NCI-H2029 (cell line): ENCODE data around the gene ADCK2.
"Not testable (repeated sequence)": the region's sequence is repeated elsewhere in the genome, so short reads cannot be mapped to it uniquely, and the experiment has no call there.

Experiments
- DNase-seq: peaks from one replicate; lab custom pipeline; 2025; lab: John Stamatoyannopoulos, UW

ADCK2 gene

DNA sequence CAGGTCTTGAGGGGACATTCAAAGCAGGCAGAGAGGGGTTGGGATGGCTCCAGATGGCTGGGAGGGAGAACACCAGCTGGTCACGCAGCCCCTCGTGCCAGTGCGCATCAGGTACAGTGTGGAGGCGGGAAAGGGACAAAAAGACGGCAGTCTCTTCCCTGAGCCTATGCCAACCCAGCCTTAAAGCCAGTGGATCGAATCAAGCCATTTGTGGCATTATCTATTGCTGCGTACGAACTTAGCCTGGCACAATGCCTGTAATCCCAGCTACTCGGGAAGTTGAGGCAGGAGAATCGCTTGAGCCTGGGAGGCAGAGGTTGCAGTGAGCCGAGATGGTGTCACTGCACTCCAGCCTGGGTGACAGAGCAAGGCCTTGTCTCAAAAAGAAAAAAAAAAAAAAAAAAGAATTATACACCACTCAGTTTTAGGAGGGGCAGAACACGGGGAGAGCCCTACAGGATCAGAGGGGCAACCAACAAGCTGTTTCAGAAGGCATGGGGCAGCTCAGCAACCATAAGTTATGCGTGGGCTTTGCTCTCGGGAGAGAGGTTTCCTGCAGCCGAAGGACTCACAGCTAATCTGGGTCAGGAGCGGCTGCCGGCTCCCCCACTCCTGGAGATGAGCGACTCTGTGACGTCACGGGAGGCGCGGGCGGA is 23.4 kb downstream of the ADCK2 start:
- peak; percentile 84 for DNase-seq

DNA sequence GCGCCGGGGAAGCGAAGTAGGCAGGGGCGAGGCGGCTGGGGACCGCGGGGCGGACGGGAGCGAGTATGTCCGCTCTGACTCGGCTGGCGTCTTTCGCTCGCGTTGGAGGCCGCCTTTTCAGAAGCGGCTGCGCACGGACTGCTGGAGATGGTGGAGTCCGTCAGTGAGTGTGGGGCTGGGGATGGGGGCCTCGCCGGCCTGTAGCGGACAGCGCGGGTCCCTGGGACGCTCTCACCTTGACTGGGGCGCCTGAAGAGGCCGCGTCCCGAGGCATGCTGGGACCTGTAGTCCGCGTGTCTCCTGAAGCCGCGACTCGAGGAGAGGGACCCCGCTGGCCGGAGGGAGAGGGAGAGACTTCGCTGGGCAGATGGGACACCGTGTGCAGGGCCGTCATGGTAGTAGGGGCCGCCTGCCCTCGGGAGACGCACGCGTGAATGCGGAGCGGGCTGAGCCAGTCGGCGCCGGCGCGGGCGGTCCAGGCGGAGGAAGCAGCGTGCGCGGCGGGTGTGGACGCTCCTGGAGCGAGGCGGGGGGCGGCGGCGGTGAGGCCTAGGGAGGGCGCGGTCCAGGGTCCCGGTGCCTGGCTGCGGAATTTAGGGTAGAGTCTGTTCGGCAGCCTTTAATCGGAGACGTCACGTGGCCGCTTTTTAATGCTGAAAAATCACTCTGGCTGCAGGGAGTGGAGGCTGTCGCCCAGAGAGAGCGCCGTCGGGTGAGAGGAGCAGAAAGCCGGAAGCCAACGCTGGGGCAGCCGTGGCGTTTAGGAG is 24.1 kb downstream of the ADCK2 start, which contains the start of gene NDUFB2:
NDUFB2 (plus strand) TSS at position 29 of the 767 bp plus-strand sequence; CDS start at position 66, 37 bp downstream.
- DNase-seq, result peak; percentile 62

DNA sequence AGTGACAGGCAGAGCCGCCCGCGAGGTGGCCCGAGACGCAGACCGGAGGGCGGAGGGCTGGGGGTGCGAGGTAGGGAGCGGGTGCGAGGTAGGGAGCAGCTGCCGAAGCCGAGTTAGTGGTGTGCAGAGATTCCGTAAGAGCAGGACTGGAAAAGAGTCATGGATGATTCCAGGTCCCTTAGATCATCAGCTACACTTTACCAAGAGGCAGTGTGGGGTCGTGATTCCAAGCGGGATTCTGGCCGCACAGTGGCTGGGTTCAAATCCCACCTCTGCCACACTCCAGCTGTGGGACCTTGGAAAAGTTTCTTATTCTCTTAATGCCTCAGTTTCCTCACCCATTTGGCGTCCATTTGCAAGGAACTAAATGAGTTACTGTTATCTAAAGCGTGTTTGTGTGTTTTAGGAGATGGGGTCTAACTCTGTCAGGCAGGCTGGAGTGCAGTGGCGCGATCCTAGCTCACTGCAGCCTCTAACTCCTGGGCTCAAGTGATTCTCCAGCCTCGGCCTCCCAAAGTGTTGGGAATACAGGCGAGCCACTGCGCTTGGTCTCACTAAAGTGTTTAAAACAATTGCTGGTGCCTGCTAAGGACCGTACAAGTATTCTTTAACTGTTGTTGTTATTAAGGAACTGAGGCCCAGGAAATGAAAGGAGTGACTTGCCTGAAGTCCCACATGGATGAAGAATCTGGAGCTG is 24.9 kb downstream of the ADCK2 start:
- DNase-seq, result no peak

DNA sequence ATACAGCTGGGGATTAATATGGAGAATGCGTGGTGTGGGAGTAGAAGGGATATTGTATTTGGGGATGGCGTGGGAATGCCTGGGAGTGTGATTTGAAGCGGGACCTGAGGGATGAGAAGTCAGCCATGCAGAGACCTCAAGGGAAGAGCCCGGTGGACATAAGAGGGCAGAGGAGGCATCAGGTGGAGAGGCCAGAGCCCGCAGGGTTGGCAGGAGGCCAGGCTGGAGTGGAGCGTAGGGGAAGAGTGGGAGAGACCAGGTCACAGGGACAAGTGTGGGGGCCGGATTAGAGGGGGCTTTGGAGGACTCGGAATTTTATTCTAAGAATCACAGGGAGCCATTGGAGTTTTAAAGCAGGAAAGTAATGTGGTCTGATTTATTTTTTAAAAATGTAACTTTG is 25.7 kb downstream of the ADCK2 start:
- peak; percentile 7 for DNase-seq

DNA sequence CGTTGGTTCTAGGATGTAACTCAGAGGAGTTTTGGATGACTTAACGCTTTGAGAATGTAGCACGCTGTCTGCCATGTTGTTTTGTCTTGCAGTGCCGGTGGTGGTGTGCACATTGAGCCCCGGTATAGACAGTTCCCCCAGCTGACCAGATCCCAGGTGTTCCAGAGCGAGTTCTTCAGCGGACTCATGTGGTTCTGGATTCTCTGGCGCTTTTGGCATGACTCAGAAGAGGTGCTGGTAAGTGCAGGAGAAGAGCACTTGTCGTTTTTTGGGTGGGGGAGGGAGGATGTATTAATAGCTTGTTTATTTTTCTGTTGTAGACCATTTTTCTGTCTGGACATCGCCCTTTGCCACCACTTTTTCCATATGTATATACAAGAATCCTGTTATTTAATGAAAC is 30.0 kb downstream of the ADCK2 start:
- DNase-seq, result no peak

DNA sequence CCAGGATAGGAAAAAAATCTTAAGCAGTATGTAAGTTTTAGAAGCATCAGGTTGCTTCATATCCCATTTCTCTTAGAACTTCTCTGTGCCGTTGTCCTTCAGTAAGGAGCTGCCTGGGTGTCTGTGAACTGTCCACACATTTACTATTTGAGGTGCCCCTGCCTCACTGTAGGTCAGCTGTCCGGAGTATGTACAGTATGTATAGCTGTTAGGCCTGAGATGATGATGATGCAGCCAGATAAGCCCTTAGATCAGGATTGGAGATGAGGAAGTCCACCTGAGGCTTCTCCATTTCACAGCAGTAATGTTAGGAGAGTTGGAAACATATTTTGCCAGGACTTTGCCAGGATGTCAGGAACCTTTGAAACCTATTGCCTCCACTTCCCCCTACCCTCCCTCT is 31.5 kb downstream of the ADCK2 start:
- DNase-seq, result no peak

DNA sequence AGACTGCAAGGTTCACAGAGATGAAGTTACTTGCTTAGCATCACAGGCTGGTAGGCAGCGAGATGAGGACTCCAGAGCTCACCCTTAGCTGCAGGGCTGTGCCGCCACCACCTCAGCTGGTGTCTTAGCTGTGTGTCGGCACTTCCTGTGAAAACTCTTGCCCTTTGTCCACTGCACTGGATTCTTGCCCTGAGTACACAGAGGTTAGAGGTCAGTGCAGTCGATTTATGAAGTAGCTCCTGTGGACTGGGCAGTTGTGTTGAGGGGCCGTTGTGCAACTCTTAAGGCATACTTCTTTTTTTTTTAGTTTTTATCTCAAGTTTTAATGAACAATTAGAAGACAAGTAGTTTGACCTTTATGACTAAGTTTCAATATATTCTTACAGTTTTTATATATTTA is 34.4 kb downstream of the ADCK2 start:
- no peak for DNase-seq

DNA sequence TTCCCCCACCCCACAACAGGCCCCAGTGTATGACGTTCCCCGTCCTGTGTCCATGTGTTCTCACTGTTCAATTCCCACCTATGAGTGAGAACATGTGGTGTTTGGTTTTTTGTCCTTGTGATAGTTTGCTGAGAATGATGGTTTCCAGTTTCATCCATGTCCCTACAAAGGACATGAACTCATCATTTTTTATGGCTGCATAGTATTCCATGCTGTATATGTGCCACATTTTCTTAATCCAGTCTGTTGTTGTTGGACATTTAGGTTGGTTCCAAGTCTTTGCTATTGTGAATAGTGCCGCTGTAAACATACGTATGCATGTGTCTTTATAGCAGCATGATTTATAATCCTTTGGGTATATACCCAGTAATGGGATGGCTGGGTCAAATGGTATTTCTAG is 36.0 kb downstream of the ADCK2 start:
- DNase-seq, result not testable (repeated sequence)

DNA sequence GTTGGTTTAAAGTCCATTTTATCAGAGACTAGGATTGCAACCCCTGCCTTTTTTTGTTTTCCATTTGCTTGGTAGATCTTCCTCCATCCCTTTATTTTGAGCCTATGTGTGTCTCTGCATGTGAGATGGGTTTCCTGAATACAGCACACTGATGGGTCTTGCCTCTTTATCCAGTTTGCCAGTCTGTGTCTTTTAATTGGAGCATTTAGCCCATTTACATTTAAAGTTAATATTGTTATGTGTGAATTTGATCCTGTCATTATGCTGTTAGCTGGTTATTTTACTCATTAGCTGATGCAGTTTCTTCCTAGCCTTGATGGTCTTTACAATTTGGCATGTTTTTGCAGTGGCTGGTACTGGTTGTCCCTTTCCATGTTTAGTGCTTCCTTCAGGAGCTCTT is 39.6 kb downstream of the ADCK2 start:
- not testable (repeated sequence) for DNase-seq

DNA sequence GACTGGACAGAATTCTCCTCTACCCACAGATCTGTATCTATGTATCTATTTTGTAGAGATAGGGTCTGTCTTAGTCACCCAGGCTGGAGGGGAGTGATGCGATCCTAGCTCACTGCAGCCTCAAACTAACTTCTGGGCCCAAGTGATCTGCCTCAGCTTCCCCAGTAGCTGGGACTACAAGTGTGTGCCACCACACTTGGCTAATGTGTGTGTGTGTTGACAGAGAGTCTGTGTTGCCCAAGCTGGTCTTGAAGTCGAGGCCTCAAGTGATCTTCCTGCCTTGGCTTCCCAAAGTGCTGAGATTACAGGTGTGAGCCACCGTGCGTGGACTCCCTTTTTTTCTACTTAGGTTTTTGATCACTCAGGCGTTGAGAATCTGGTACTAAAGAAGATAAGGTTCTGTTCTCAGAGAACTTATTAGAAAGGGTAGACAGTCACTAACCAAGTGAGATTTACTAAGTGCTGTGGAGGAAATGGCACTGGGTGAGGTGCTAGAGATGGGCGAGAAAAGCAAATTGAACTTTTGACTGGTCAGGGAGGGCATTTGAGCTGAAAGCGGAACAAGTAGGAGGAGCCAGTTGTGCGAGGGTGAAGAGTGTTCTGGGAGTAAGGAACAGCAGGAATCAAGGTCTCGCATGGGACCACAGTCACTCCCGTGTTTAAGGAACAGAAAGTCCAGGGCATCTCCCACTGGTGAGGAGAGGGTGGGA is 41.7 kb downstream of the ADCK2 start:
- no peak for DNase-seq

DNA sequence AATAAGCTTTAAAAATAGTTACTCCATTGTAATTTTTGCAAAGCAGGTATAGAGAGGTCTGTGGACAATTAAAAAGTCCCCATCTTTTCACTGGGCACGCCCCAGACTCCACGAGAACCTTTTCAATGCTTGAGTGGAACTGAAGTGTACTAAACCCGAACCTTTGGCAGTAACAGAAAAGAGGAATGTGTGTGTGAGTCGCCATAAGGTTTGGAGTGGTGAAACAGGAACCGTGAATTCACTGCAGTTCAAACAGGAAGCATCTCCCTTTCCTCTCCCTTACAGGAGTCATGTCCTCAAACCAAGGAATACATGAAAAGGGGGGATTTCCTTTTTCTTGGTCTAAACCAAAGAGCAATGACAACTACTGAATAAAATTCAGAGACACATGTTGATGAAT is 47.0 kb downstream of the ADCK2 start:
- DNase-seq, result peak; percentile 28

DNA sequence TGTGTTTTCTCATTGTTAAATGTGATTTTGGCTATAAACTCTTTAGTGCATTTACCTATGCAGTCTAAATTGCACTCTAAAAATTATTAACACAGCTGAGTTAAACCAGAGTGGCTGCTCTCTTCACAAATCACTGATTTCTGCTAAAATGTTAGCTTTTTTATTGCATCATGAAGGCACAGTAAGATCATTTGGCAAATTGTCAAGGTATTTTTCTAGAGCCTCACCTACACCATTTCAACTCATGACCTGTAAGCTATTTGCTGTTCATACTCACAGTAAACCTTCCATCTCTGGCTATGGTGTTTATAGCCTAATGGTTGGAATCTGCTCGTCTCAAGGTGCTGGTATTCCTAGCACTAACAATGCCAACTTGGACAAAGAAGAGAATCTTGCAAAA is 49.5 kb downstream of the ADCK2 start:
- DNase-seq, result no peak

DNA sequence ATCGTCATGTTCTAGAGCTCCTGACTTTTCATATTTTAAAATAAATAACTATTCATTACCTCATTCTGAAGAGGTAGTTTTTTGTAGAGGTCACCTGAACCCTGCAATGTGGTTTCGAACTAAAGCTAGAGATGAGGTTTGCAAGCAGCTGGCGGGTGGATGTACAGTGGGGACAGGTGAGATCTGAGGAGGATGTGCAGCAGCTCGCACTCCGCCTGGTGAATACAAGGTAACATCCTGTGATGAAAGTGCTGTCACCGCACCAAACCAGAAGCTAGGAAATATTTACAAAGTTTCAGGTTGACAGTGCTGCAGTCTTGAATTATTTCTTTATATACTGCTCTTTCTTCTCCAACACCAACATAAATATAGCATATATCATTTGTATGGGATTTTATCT is 50.3 kb downstream of the ADCK2 start:
- DNase-seq, result no peak

DNA sequence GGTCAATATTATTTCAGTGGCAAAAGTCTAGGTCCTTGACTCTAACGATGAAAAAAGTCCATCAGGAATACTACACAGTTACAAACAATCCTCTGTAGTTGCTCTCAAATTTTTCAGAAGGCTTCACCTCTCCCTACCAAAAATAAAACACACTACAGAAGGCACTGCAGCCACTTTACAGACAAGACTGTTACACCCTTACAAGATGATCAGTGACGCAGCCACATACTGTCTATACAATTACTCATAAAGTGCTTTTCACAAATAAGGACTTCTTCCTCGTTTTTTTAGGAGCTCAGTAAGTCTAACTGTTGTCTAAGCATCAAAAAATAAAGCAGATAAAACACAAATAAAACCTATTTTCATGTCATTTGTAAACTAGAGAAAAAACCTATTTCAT is 50.8 kb downstream of the ADCK2 start:
- DNase-seq, result no peak

DNA sequence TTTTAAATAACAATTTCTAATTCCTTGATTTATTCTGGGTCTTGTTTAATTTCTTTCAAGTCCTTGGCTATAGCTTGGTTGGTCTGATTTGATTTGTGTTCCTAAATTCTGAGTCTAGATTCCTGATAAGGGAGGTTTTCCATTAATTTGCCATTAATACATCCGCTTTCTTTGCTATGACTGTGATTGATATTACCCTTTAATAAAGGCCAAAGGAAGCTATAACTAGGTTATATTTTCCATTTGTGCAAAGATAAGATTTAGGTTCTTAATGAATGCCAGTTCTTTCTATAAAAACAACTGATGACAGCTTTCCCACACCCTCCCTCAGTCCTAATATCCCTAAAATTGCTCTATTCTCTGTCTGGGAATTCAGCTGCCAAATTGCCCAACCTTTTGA is 52.0 kb downstream of the ADCK2 start:
- DNase-seq, result no peak

DNA sequence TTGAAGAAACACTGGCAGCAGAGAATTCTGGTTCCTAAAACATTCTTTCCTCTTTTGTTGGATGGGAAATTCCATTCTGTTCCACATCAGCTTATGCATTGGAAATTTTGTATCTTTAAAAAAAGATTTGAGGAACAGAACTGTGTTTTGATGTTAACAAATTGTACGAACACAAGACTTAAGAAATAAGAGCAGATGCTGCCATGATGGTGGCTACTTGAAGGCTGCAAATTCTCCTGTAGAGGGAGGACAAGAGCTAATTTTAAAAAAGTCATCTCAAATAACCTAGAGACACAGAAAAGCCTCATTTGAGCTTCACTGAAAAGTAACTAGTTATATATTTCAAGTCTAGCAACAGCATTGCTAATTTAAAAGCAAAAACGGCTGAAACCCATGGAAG is 53.5 kb downstream of the ADCK2 start:
- DNase-seq, result no peak

DNA sequence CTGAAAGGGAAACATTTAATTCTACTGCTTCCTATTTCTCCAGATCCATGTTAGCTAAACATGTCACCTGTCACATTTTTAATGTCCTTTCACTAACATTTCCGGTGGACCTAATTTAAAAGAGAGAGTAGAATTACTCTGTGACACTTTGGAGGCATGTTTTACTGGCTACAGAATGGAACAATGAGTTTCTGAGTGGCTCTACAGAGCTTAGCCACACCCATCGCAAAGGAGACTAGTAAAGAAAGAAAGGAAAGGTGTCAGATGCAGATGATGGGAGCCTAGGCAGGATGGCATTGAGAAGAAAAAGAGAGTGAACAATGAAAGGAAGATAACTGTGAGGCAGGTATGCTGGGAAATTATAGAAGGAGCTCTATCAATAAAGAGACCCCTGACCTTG is 59.7 kb downstream of the ADCK2 start:
- peak; percentile 14 for DNase-seq

DNA sequence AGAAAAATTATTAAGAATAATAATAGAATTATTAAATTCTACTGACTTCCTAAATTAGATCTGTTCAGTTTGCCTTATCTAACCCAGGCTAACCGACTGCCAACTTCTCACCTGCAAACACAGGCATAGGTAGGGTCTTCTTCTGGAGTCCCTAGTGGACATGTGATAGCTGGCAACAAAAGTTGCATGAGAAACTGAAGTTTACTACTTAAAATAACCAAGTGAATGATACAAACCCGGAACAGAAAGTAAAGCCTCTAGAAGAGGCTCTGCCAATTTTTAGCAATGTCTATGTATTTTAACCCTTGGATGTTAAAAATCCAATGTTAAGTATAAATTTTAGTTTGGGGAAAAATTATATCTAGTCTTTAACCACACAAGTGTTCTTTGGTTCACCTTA is 61.4 kb downstream of the ADCK2 start:
- DNase-seq, result no peak

DNA sequence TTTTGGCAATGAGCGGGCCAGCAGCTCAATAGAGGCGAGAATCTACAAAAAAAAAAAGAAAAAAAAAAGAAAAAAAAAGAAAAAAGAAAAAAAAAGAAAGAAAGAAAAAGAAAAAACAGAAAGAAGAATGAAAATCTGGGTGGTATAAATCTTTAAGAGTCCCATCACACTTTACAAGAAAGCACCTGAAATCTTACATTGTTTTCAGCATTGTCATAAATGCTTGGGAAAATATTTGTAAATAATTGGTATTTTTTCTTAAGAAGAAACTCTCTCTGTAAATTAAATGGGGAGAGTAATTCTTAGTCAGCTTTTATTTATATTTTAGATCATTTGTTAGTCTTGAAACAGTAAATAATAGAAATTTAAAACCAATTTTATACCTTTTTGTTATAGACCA is 62.0 kb downstream of the ADCK2 start:
- no peak for DNase-seq

DNA sequence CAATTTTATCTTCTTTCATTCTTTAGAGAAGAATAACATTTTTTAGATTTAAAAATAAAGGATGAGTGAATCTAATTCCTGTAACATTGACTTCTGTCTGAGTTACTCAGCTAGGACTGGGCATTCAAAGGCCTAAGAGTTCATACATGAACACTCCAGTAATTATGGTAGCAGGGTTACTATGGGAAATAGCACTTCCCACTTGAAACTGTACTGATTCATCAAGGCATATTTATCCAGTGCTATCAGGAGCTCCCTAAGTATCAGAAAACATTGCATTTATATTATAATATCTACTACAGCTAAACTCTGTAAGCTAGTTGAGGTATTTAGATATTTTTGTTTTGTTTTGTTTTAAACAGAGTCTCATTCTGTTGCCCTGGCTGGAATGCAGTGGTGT is 65.5 kb downstream of the ADCK2 start:
- no peak for DNase-seq

DNA sequence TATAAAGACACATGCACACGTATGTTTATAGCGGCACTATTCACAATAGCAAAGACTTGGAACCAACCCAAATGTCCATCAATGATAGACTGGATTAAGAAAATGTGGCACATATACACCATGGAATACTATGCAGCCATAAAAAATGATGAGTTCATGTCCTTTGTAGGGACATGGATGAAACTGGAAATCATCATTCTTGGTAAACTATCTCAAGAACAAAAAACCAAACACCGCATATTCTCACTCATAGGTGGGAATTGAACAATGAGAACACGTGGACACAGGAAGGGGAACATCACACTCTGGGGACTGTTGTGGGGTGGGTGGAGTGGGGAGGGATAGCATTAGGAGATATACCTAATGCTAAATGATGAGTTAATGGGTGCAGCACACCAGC is 70.5 kb downstream of the ADCK2 start:
- DNase-seq, result not testable (repeated sequence)

DNA sequence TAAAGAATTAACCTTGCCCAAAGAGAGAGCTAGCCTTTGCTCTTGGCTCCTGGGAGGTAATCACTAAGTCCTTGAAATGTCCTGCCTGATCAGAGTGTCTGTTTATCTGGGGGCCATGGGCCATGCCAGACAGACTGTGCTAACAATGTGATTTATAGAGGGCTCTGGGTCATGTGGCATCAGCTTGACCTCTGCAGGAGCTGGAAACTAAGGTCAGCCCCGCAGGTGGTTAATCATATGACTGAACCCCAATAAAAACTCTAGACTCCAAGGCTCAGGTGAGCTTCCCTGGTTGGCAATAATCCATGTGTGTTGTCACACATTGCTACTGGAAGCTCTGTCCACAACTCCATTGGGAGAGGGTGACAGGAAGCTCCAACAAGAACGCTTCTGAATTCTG is 71.3 kb downstream of the ADCK2 start:
- no peak for DNase-seq
